Middle frontal gyrus (tissue), 1 donor: ENCODE measurements around the gene KL.
A peak's percentile ranks its signal among the peaks of the same experiment; 100 is the strongest.

Experiments used
- DNase-seq: peaks from one replicate; pipeline ENCODE4 v3.0.0-alpha.2; 2015; ENCODE audit warnings: low spot score; ENCODE audit errors: extremely low spot score

KL gene

GRCh38 chr13:33034882-33035520, 18.8 kb downstream of the KL start:
- no peak for DNase-seq

- DNase-seq: no peak
These were observed 21.4 kb downstream of the KL start for GRCh38 chr13:33037673-33038072.

GRCh38 chr13:33040090-33040489, 23.9 kb downstream of the KL start:
- no peak for DNase-seq

- DNase-seq: no peak
These were observed 29.8 kb downstream of the KL start for GRCh38 chr13:33045851-33046592.

- no peak for DNase-seq
These were observed 33.9 kb downstream of the KL start for GRCh38 chr13:33050161-33050560.

GRCh38 chr13:33051632-33052031, 35.4 kb downstream of the KL start:
- no peak for DNase-seq

GRCh38 chr13:33052506-33053280, 36.5 kb downstream of the KL start:
- DNase-seq: no peak

- DNase-seq: no peak
These were observed 37.3 kb downstream of the KL start for GRCh38 chr13:33053397-33054066.

- no peak for DNase-seq
These were observed 41.0 kb downstream of the KL start for GRCh38 chr13:33057019-33057780.

- no peak for DNase-seq
These were observed 42.6 kb downstream of the KL start for GRCh38 chr13:33058776-33059327.

GRCh38 chr13:33060815-33061214, 44.6 kb downstream of the KL start:
- DNase-seq: no peak

- DNase-seq: no peak
These were observed 50.1 kb downstream of the KL start for GRCh38 chr13:33066329-33066728.

- no peak for DNase-seq
These were observed 53.1 kb downstream of the KL start for GRCh38 chr13:33069365-33069764.

- no peak for DNase-seq
These were observed 54.5 kb downstream of the KL start for GRCh38 chr13:33070713-33071112.

GRCh38 chr13:33072282-33072681, 56.1 kb downstream of the KL start:
- DNase-seq: peak; percentile 51

GRCh38 chr13:33072759-33073158, 56.5 kb downstream of the KL start:
- DNase-seq: no peak

GRCh38 chr13:33073338-33073737, 57.1 kb downstream of the KL start:
- DNase-seq: no peak

GRCh38 chr13:33076001-33076992, 60.1 kb downstream of the KL start:
- DNase-seq: no peak

GRCh38 chr13:33078263-33078662, 62.0 kb downstream of the KL start:
- DNase-seq: no peak

- DNase-seq: no peak
These were observed 63.7 kb downstream of the KL start for GRCh38 chr13:33079960-33080359.
